Prostate gland (tissue), 2 donors: ENCODE results near the gene UTS2B.

Experiments
- CTCF ChIP-seq, 4 experiments: fragments of 200-600 bp in 2 of 4; fragments of 450-650 bp in 2 of 4; sonication (generic) in 2 of 4; IDR thresholded peaks; 1 replicate in 3 of 4; 2 replicates in 1 of 4; pipeline ENCODE4 v1.5.1; 2016 to 2019; ENCODE audit warnings: antibody characterized with exemption in 4 of 4, mild to moderate bottlenecking in 2 of 4, moderate library complexity in 2 of 4
- POLR2A ChIP-seq: fragments of 450-650 bp; IDR thresholded peaks from one replicate; pipeline ENCODE4 v1.6.1; 2016; ENCODE audit warnings: antibody characterized with exemption, mild to moderate bottlenecking
- POLR2AphosphoS5 ChIP-seq: sonication (generic); formaldehyde crosslinking; IDR thresholded peaks from one replicate; pipeline ENCODE4 v1.6.1; 2017; ENCODE audit warnings: antibody characterized with exemption

DNA sequence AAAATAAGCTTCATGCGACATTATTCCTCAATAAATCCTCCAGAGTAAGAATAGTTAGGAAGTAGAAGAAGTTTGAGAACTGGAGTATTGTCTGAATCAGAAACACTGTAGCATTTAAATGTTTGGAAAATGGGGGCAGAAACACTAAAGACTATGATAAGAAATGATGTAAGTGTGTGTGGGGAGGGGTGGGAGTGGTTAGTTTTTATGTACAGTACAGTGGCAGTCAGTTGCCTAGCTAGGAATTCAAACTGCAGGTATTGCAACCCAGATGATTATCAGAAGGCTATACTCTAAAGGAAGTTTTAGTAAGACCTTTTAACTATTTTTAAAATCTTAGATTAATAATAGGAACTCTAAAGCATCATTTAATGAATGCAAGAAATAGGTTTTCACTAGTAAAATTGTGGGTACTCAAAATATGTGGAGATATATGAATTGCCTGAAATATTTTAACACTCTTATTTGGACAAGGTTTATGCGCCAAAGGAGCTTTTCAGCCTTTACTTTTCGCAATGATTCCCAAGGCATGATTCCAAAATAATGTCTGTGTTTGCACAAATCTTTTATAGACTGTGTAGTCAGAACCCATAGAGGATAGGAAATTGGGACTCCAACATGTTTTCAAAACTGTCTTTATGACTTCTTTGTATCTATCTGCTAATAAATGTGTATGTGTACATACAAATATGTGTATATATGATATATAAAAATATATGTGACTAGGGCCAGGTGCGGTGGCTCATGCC, 9.1 kb downstream of the UTS2B start:
- TF ChIP-seq CTCF (IDR thresholded peaks at IDR 0.05) = no peak
- TF ChIP-seq POLR2A = no peak
- no peak for TF ChIP-seq POLR2AphosphoS5
